Cardiac septum (tissue), 1 donor: ENCODE measurements around the gene ALG1. TPM values are rescaled to one million over a fixed set of nuclear protein-coding genes. Genes with fewer than 3 reads are reported as not detected.

Experiments used
- total RNA-seq: library from RNA; stranded (reverse); fragmentation: NEBNext Ultra II Directional; extraction: Animal tissue kit (Norgen Biotek cat#: 25700); gene quantifications from one replicate; pipeline ENCODE4 v1.2.1, GENCODE V29; 2021
- donor health status: DM: no; HTN: no; CAD: no.

Gene ALG1
- total RNA-seq, 1 donor from 2014 or later, result 8.0 TPM

Other genes starting within 250 kb of the ALG1 start
- gene GLYR1, start 224.6 kb upstream of the ALG1 start, total RNA-seq, result 64.9 TPM
- gene UBN1, start 224.4 kb upstream of the ALG1 start, total RNA-seq, result 23.6 TPM
- 5.6 TPM for gene PPL, start 134.7 kb upstream of the ALG1 start, total RNA-seq
- 0.70 TPM for gene SEC14L5, start 113.5 kb upstream of the ALG1 start, total RNA-seq
- 5.5 TPM for gene NAGPA, start 37.9 kb upstream of the ALG1 start, total RNA-seq
- gene C16orf89, start 5.9 kb upstream of the ALG1 start, total RNA-seq, result 8.9 TPM
- 6.1 TPM for gene EEF2KMT, start 26.0 kb downstream of the ALG1 start, total RNA-seq